GM12891 (cell line): ENCODE data around the gene LVRN.

Experiments used
- POLR2A ChIP-seq: IDR thresholded peaks from 2 replicates; pipeline ENCODE4 v1.6.1; 2011; ENCODE audit warnings: low read depth, low read length, control low read depth
- POLR2AphosphoS5 ChIP-seq: IDR thresholded peaks from 2 replicates; pipeline ENCODE4 v1.6.1; 2011; ENCODE audit warnings: low read depth, low read length, control low read depth
- POU2F2 ChIP-seq: IDR thresholded peaks from 2 replicates; pipeline ENCODE4 v1.6.1; 2011; ENCODE audit warnings: low read depth, mild to moderate bottlenecking, control low read depth, low read length, moderate library complexity
- SPI1 ChIP-seq: IDR thresholded peaks from 2 replicates; pipeline ENCODE4 v1.6.1; 2011; ENCODE audit warnings: low read depth, low read length, control low read depth
- TAF1 ChIP-seq: IDR thresholded peaks from 2 replicates; pipeline ENCODE4 v1.6.1; 2011; ENCODE audit warnings: low read depth, low read length, control low read depth

- TF ChIP-seq POLR2A (no peak), POLR2AphosphoS5 (no peak), POU2F2 (no peak), TAF1 (no peak), SPI1 (no peak)
Measured at GRCh38 chr5:115978779-115979178, 16.5 kb downstream of the LVRN start.
